ENCODE data around the gene PLEKHG3.

PLEKHG3 gene

DNA sequence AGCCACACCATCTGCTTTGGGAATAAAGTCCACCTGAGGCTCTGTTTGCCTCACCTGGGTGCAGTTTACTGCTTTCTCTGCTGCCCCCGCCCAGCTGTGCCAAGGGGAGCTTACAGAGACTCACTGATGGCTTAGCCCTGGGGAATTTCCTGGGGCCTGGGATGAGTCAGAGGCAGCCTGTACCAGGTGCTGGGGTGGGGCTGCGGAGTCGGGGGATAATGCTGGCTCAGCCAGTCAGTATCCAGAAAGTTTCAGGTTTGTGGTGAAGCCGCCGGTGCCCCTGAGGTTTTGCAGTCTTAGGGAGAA lies 22.3 kb downstream of the PLEKHG3 start:
- no peak for DNase-seq (ENCODE audit: low spot score)

DNA sequence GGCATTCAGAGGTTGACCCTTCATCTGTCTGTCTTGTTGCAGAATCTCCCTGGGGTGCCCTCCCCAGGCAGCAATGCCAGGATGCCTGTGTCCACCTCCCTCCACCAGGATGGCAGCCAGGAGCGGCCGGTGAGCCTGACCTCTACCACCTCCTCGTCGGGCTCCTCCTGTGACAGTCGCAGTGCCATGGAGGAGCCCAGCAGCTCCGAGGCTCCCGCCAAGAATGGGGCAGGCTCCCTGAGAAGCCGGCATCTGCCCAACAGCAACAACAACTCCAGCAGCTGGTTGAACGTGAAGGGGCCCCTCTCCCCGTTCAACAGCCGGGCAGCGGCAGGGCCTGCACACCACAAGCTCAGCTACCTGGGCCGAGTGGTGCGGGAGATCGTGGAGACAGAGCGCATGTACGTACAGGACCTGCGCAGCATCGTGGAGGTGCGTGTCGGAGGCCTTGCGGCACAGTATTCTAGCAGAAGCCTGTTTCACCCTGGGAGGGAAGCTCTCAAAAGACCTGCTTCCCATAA lies 23.4 kb downstream of the PLEKHG3 start:
- DNase-seq (ENCODE audit: low spot score), result no peak

DNA sequence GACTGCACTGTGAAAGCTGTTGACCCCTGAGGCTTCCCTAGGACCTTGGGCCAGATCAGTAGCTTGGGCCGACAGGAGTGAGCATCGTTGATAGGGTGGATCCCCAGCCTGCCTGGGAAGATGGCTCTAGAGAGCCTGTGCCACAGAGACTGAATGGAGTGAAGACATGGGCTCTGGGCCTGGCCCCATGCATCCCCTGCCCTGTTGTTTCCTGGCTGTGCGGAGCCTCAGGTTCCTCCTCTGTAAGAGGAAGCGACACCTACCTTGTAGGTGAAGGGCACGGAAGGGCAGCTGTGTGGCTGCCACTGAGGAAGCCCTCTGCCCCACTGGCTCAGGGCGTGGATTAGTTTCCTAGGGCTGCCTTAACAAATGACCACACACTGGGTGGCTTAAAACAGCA lies 23.9 kb downstream of the PLEKHG3 start:
- DNase-seq (ENCODE audit: low spot score), result no peak

DNA sequence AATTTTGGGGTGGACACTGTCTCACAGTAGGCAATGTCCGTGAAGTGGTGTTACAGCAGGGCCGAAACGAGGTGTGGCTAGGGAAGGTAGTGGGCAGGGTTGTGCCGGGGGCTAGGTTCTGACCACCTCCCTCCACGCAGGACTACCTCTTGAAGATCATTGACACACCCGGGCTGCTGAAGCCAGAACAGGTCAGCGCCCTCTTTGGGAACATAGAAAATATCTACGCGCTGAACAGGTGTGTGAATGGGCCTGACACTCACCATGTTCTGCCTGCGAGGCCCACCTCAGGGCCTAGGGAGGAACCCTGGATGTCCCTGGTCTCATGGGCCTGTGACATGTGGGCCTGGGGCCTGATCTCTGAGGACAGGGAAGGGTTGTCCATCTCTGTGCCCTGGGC lies 24.6 kb downstream of the PLEKHG3 start:
- no peak for DNase-seq (ENCODE audit: low spot score)

GRCh38 chr14:64729386-64730060 lies 25.3 kb downstream of the PLEKHG3 start:
- no peak for DNase-seq (ENCODE audit: low spot score)

- DNase-seq (ENCODE audit: low spot score), result no peak
Measured at GRCh38 chr14:64730061-64730440, 25.8 kb downstream of the PLEKHG3 start.

- no peak for DNase-seq (ENCODE audit: low spot score)
Measured at GRCh38 chr14:64730681-64731080, 26.5 kb downstream of the PLEKHG3 start.

DNA sequence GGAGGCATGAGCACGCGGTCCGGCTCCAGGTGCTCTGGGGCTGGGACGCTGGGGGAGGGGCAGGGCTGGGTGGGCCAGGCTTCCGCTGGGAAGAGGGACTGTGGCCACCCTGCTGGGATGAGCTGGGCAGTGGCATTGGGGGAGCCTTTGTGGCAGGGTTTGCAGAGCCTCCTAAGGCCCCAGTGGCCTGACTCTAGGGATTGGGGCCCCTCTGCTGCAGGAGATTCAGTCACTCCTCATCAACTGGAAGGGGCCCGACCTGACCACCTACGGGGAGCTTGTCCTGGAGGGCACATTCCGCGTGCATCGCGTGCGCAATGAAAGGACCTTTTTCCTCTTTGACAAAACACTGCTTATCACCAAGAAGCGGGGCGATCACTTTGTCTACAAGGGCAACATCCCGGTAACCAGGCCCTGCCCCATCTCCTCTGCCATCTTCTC lies 26.9 kb downstream of the PLEKHG3 start:
- no peak for DNase-seq (ENCODE audit: low spot score)

- no peak for DNase-seq (ENCODE audit: low spot score)
Measured at GRCh38 chr14:64732066-64732465, 27.8 kb downstream of the PLEKHG3 start.

- no peak for DNase-seq (ENCODE audit: low spot score)
Measured at GRCh38 chr14:64732536-64733120, 28.4 kb downstream of the PLEKHG3 start.

DNA sequence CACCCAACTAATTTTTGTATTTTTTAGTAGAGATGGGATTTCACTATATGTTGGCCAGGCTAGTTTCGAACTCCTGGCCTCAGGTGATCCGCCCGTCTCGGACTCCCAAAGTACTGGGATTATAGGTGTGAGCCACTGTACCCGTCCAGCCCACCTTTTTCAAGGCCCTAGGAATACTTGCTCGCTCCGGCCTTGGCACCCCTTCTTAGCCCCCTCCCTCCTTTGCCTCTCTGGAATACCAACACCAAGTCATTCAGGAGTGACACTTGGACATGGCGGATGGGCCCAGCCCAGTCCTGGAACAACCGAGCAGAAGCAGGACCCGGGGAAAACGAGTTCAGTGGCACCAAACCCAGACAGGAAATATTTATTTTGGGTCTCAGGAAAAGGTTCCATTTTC lies 29.1 kb downstream of the PLEKHG3 start:
- no peak for DNase-seq (ENCODE audit: low spot score)

- DNase-seq (ENCODE audit: low spot score), result no peak
Measured at GRCh38 chr14:64733899-64734298, 29.7 kb downstream of the PLEKHG3 start.

- no peak for DNase-seq (ENCODE audit: low spot score)
Measured at GRCh38 chr14:64734990-64735389, 30.8 kb downstream of the PLEKHG3 start.

DNA sequence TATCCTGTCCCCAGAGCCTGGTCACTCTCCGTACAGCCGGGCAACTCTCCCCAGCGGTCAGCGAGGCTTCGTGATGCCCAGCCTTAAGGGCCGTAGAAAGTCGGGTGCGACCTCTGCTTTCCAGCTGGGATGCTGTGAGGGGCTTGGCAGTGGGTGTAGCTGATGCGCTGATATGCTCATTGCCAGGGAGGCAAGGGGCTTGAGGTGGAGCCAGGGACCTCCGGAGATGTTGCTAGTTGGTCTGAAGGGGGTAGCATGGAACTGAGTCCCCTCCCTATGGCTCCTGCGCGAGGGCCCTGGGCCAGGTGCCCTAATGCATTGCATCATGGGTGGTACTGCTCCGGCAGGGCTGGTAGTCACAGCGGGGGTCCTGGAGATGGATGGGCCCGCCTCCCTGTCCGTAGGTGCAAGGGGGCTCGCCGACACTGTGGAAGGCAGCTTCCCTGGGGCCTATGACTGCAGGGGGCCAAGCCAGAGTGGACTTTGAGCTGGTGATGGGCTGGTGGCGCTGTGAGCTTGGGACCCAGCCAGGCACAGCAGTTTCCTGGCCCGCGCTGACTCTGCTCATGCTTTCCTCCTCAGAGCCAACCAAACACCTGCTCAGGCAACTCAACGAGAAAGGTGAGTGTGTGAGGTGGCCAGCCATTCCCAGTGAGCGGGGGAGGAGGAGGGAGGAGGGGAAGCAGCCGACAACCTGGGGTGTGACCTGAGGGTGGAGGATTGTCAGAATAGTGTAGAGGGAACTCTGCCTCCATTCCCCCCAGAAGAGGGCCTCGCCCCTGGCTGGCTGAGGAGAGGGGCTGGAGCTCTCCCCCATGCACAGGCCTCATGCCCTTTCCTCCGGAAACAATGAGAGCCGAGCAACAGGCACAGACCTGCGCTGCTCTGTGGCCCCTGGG lies 32.3 kb downstream of the PLEKHG3 start:
- DNase-seq (ENCODE audit: low spot score), result no peak

GRCh38 chr14:64737391-64738280 lies 33.4 kb downstream of the PLEKHG3 start:
- no peak for DNase-seq (ENCODE audit: low spot score)

DNA sequence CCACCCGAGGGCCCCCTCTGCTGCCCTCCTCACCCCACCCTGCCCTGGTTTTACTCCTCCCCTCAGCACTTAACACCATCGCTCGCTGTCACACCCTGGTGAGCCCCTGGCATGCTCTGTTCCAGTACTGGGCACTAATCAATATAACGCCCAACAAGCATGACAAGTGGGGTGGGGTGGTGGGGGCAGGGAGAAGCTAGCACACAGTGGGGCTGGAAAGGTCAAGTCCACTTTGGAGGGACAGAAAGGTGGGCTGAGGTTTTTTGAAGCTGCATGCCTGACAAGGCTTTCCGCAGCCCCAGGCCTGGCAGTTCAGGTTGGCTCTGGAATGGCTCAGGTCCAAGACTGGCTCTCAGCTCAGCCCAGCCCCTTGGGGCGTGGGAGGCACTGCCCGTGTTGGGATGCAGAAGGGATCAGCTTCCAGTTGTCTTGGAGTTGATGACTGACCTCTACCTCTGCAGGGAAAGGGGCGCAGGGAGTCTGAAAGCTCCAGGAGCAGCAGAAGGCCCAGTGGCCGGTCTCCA lies 34.1 kb downstream of the PLEKHG3 start:
- DNase-seq (ENCODE audit: low spot score), result no peak

- DNase-seq (ENCODE audit: low spot score), result no peak
Measured at GRCh38 chr14:64741200-64741599, 37.0 kb downstream of the PLEKHG3 start.

GRCh38 chr14:64741961-64742360 lies 37.7 kb downstream of the PLEKHG3 start:
- DNase-seq (ENCODE audit: low spot score), result no peak

DNA sequence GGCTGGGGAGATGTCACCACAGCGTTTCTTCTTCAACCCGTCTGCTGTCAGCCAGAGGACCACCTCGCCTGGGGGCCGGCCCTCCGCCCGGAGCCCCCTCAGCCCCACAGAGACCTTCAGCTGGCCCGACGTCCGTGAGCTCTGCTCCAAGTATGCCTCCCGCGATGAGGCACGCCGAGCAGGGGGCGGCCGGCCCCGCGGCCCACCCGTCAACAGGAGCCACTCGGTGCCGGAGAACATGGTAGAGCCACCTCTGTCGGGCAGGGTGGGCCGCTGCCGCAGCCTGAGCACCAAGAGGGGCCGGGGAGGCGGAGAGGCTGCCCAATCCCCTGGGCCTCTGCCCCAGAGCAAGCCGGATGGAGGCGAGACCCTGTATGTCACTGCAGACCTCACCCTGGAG lies 38.8 kb downstream of the PLEKHG3 start:
- DNase-seq (ENCODE audit: low spot score), result no peak

DNA sequence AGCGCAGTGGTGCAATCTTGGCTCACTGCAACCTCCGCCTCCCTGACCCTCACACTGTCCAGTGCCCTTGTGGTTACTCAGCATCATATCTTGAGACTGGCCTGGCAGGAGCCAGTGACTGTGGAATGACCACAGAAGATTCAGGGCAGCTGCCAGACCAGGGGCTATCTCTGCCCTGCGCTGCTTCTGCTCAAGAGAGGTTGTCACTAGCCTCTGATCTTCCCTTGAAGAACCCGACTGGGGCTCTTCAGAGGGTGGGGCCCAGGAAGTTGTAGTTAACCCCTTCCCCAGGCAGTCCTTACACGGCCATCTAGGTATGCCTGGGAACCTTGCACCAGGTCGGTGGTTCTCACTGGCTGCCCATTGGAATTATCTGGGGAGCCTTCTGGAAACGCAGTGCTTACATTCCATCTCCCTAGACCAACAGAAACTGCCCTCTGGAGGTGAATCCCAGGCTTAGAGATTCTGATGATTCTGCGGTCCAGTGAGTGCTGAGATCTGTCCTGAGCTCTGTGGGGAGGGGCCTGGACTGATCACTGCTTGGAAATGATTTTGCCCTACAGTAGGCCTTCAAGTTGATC lies 41.4 kb downstream of the PLEKHG3 start:
- no peak for DNase-seq (ENCODE audit: low spot score)
